IMR-90 (cell line): Measurements from ENCODE around the gene SCARB1. TPM values are rescaled to one million over a fixed set of nuclear protein-coding genes. Genes with fewer than 3 reads are reported as not detected.
A peak's percentile ranks its signal among the peaks of the same experiment; 100 is the strongest.

Experiments
- ATAC-seq: fragments of 200-7000 bp; cut with Tn5 transposase; 2 replicates; pipeline ENCODE4 v1.9.1; 2020; ENCODE audit warnings: low read depth, mild to moderate bottlenecking, moderate library complexity
- BruUV-seq: library from RNA; stranded (reverse); fragments of 400-500 nt; replicated peaks from 2 replicates; lab custom pipeline; 2021; lab: Mats Ljungman, UMichigan
- CTCF ChIA-PET: fragments of 300-600 bp; formaldehyde crosslinking; extraction: SDS; loops from one replicate; lab custom pipeline; 2021; ENCODE audit warnings: antibody characterized with exemption; lab: Yijun Ruan, JAX
- POLR2A ChIA-PET: fragments of 300-600 bp; sonication (Branson Sonifier 250); formaldehyde crosslinking; loops from one replicate; lab custom pipeline; 2022; ENCODE audit warnings: antibody characterized with exemption; ENCODE audit not compliant: unreplicated experiment; lab: Charles Lee
- DNase-seq: peaks from one replicate; pipeline ENCODE4 v3.0.0; 2013
- H2AFZ ChIP-seq: replicated peaks from 2 replicates; pipeline ENCODE3; 2013; ENCODE audit warnings: low read length, mild to moderate bottlenecking; ENCODE audit not compliant: poor library complexity
- H2AK5ac ChIP-seq: 2 replicates; pipeline ENCODE4 v1.6.1; 2013; ENCODE audit warnings: low read depth, low read length, inconsistent platforms
- H2AK9ac ChIP-seq: replicated peaks from 2 replicates; pipeline ENCODE3; 2013; ENCODE audit warnings: mild to moderate bottlenecking, low read depth, low read length, moderate library complexity; ENCODE audit not compliant: poor library complexity
- H2BK120ac ChIP-seq: 2 replicates; pipeline ENCODE4 v1.6.1; 2013; ENCODE audit warnings: low read depth, low read length, inconsistent platforms
- H2BK15ac ChIP-seq: 3 replicates; pipeline ENCODE4 v1.6.1; 2013; ENCODE audit warnings: low read depth, low read length, inconsistent platforms
- H2BK20ac ChIP-seq: 2 replicates; pipeline ENCODE4 v1.6.1; 2013; ENCODE audit warnings: low read depth, mild to moderate bottlenecking, inconsistent platforms, low read length, moderate library complexity
- H2BK5ac ChIP-seq: 2 replicates; pipeline ENCODE4 v1.6.1; 2013; ENCODE audit warnings: mild to moderate bottlenecking, low read depth, low read length, inconsistent platforms; ENCODE audit not compliant: poor library complexity, severe bottlenecking
- H3K14ac ChIP-seq: replicated peaks from 2 replicates; pipeline ENCODE4 v1.6.1; 2013; ENCODE audit warnings: low read depth, low read length, inconsistent platforms
- H3K18ac ChIP-seq: 2 replicates; pipeline ENCODE4 v1.6.1; 2013; ENCODE audit warnings: low read depth, low read length, control low read depth
- H3K23ac ChIP-seq: 2 replicates; pipeline ENCODE4 v1.6.1; 2013; ENCODE audit warnings: low read depth, low read length, inconsistent platforms
- H3K27ac ChIP-seq: 2 replicates; pipeline ENCODE4 v1.5.1; 2013; ENCODE audit warnings: mild to moderate bottlenecking, control low read depth, low read length; ENCODE audit not compliant: insufficient read depth
- H3K27me3 ChIP-seq: 2 replicates; pipeline ENCODE4 v1.6.1; 2013; ENCODE audit warnings: low read length; ENCODE audit not compliant: control insufficient read depth, insufficient read depth
- H3K36me3 ChIP-seq: 2 replicates; pipeline ENCODE4 v1.6.1; 2013; ENCODE audit warnings: low read length, mixed read lengths; ENCODE audit not compliant: control insufficient read depth, insufficient read depth
- H3K4ac ChIP-seq: 2 replicates; pipeline ENCODE4 v1.6.1; 2013; ENCODE audit warnings: low read depth, low read length, inconsistent platforms
- H3K4me1 ChIP-seq: 2 replicates; pipeline ENCODE4 v1.6.1; 2013; ENCODE audit warnings: low read length, mixed read lengths; ENCODE audit not compliant: control insufficient read depth, insufficient read depth
- H3K4me2 ChIP-seq: 2 replicates; pipeline ENCODE4 v1.6.1; 2013; ENCODE audit warnings: low read depth, mild to moderate bottlenecking, control low read depth, low read length, moderate library complexity
- H3K4me3 ChIP-seq: 2 replicates; pipeline ENCODE4 v1.5.1; 2013; ENCODE audit warnings: low read depth, mild to moderate bottlenecking, control low read depth, low read length, moderate library complexity; ENCODE audit not compliant: insufficient read depth
- H3K56ac ChIP-seq: 2 replicates; pipeline ENCODE4 v1.6.1; 2013; ENCODE audit warnings: low read length, inconsistent platforms; ENCODE audit not compliant: insufficient read depth; ENCODE audit errors: extremely low read depth
- H3K79me1 ChIP-seq, 2 experiments: 2 replicates each; pipeline ENCODE4 v1.6.1; 2013; ENCODE audit warnings: low read length in 2 of 2, inconsistent platforms in 1 of 2, low read depth in 1 of 2
- H3K9ac ChIP-seq: 2 replicates; pipeline ENCODE4 v1.6.1; 2013; ENCODE audit warnings: low read depth, low read length, control low read depth
- H3K9me1 ChIP-seq: 2 replicates; pipeline ENCODE4 v1.6.1; 2013; ENCODE audit warnings: low read length, inconsistent platforms; ENCODE audit not compliant: insufficient read depth
- H3K9me3 ChIP-seq: 2 replicates; pipeline ENCODE4 v1.6.1; 2013; ENCODE audit warnings: low read length; ENCODE audit not compliant: control insufficient read depth, insufficient read depth
- H4K20me1 ChIP-seq: 2 replicates; pipeline ENCODE4 v1.6.1; 2013; ENCODE audit warnings: low read length, inconsistent platforms; ENCODE audit not compliant: insufficient read depth
- H4K5ac ChIP-seq: 2 replicates; pipeline ENCODE4 v1.6.1; 2013; ENCODE audit warnings: mild to moderate bottlenecking, low read depth, low read length, control low read depth
- H4K8ac ChIP-seq, 2 experiments: 2 replicates each; pipeline ENCODE4 v1.6.1; 2013; ENCODE audit warnings: low read depth in 2 of 2, low read length in 2 of 2, control low read depth in 1 of 2, inconsistent platforms in 1 of 2
- H4K91ac ChIP-seq: 2 replicates; pipeline ENCODE4 v1.6.1; 2013; ENCODE audit warnings: low read depth, low read length, inconsistent platforms; ENCODE audit not compliant: insufficient read depth
- BHLHE40 ChIP-seq: fragments of 150-350 bp; IDR thresholded peaks from 2 replicates; pipeline ENCODE4 v1.6.1; 2016; ENCODE audit warnings: mild to moderate bottlenecking, low read depth, low read length
- CEBPB ChIP-seq: IDR thresholded peaks from 2 replicates; pipeline ENCODE4 v1.6.1; 2012; ENCODE audit warnings: low read depth, low read length, improper control_type of control experiment
- CHD1 ChIP-seq: IDR thresholded peaks from 2 replicates; pipeline ENCODE4 v1.6.1; 2012; ENCODE audit warnings: low read depth, low read length, improper control_type of control experiment
- CTCF ChIP-seq: conservative IDR thresholded peaks from 2 replicates; pipeline ENCODE4 v1.5.1; 2012; ENCODE audit warnings: mild to moderate bottlenecking, low read depth, low read length, improper control_type of control experiment
- FOS ChIP-seq: fragments of 150-350 bp; IDR thresholded peaks from 2 replicates; pipeline ENCODE4 v1.6.1; 2016; ENCODE audit warnings: low read depth, low read length
- MAFK ChIP-seq: IDR thresholded peaks from 2 replicates; pipeline ENCODE4 v1.6.1; 2012; ENCODE audit warnings: low read depth, low read length, improper control_type of control experiment
- MXI1 ChIP-seq: IDR thresholded peaks from 2 replicates; pipeline ENCODE4 v1.6.1; 2012; ENCODE audit warnings: low read depth, mild to moderate bottlenecking, low read length, moderate library complexity, borderline replicate concordance
- NFE2L2 ChIP-seq: fragments of 150-350 bp; IDR thresholded peaks from 2 replicates; pipeline ENCODE4 v1.6.1; 2016; ENCODE audit warnings: low read depth, mild to moderate bottlenecking, low read length
- POLR2A ChIP-seq: IDR thresholded peaks from 2 replicates; pipeline ENCODE4 v1.6.1; 2012; ENCODE audit warnings: mild to moderate bottlenecking, low read depth, low read length
- RAD21 ChIP-seq: IDR thresholded peaks from 2 replicates; pipeline ENCODE4 v1.6.1; 2012; ENCODE audit warnings: low read length, improper control_type of control experiment
- RCOR1 ChIP-seq: IDR thresholded peaks from 2 replicates; pipeline ENCODE4 v1.6.1; 2012; ENCODE audit warnings: mild to moderate bottlenecking, low read length, improper control_type of control experiment; ENCODE audit not compliant: insufficient replicate concordance
- RFX5 ChIP-seq: IDR thresholded peaks from 2 replicates; pipeline ENCODE4 v1.8.0; 2012; ENCODE audit warnings: low read depth, mild to moderate bottlenecking, low read length, moderate library complexity
- SMC3 ChIP-seq: fragments of 150-350 bp; IDR thresholded peaks from 2 replicates; pipeline ENCODE4 v1.6.1; 2016; ENCODE audit warnings: low read depth, mild to moderate bottlenecking, antibody characterized with exemption, low read length, moderate library complexity
- WGBS, 2 experiments: methylation state at CpG; one replicate each; pipeline versions ENCODE4 v1.1.5 to v1.1.7; 2013; ENCODE audit warnings: missing lambda C conversion rate in 2 of 2; ENCODE audit not compliant: insufficient read length in 1 of 2; ENCODE audit errors: extremely low coverage in 2 of 2; 5-methylcytosine and 5-hydroxymethylcytosine counted together
- dilution Hi-C: fragments of 300-500 bp; cut with HindIII; formaldehyde crosslinking; loops from one replicate; pipeline ENCODE4 v1.14.3; 2018; ENCODE audit warnings: low sequenced_read_pairs; ENCODE audit not compliant: unreplicated experiment
- in situ Hi-C: fragments of 300-500 bp; cut with MboI; formaldehyde crosslinking; loops from 3 replicates; pipeline ENCODE4 v1.14.3; 2019; ENCODE audit warnings: low sequenced_read_pairs, inconsistent platforms, mixed read lengths
- intact Hi-C: fragments of 100-400 bp; cut with micrococcal nuclease; formaldehyde crosslinking; loops from 2 replicates; pipeline ENCODE4 v1.10.0; 2022
- polyA plus RNA-seq, 3 experiments: library from polyadenylated mRNA; depleted of rRNA; stranded (reverse); fragments of >200 nt; gene quantifications; 2 replicates each; pipeline ENCODE4 v1.2.3, GENCODE V29; 2012; ENCODE audit warnings: low replicate concordance in 1 of 3
- total RNA-seq: library from RNA; depleted of rRNA; stranded (reverse); fragments of >200 nt; gene quantifications from 2 replicates; pipeline ENCODE4 v1.2.3, GENCODE V29; 2012
- TF ChIP-seq, protein P1 (sequence below): fragments of 150-350 bp; IDR thresholded peaks from 2 replicates; pipeline ENCODE4 v1.6.1; 2017; ENCODE audit warnings: mild to moderate bottlenecking, antibody characterized with exemption, low read length, low read depth
- TF ChIP-seq, protein P2 (sequence below): fragments of 150-350 bp; IDR thresholded peaks from 2 replicates; pipeline ENCODE4 v1.6.1; 2016; ENCODE audit warnings: low read depth, mild to moderate bottlenecking, low read length, moderate library complexity, borderline replicate concordance

SCARB1 gene
- total and polyA plus RNA-seq, 2 of the 4 experiments (the other 2 are of a cell fraction), result 3.0 to 24.8 TPM

- no peak overlapping the region for H3K18ac ChIP-seq
- no peak overlapping the region for H3K56ac ChIP-seq
- peaks cover 10% of the 10 kb centered on the region for H3K9me1 ChIP-seq
- intact Hi-C loops (loop anchor here (5.0 kb wide), 1 partner anchor 111 kb away; no protein-coding TSS in a partner anchor), dilution Hi-C loops (no loop called here), in situ Hi-C loops (no loop called here)
- 24% methylated on average over 6 of the region's 18 CpGs; no CpG with 5 or more reads in 1 of the 2 experiments for WGBS, 2 experiments
- no peak overlapping the region for H2AK9ac ChIP-seq
- no peak overlapping the region for H2BK20ac ChIP-seq
- DNase-seq (no peak), ATAC-seq (0 out of 2 replicates have a peak, but pooled peaks have one; percentile 10)
- H4K91ac ChIP-seq, result 0 out of 2 replicates have a peak overlapping the region, but pooled peaks have one; percentile 4
- no peak overlapping the region for H3K23ac ChIP-seq
- 0 out of 2 replicates have a peak overlapping the region, but pooled peaks have one; percentile 9 for H2BK120ac ChIP-seq
- no peaks in the 10 kb centered on the region for H3K9me3 ChIP-seq
- 0 out of 4 replicates have a peak, but pooled peaks cover 0 to 3% of the 10 kb centered on the region in 2 experiments for H3K79me1 ChIP-seq
- H3K36me3 ChIP-seq, result no peaks in the 10 kb centered on the region
- no TSS peak for BruUV-seq
- no peak overlapping the region for H3K9ac ChIP-seq
- POLR2A ChIA-PET, result no interaction called here
- no peak overlapping the region for H4K5ac ChIP-seq
- no peaks in the 10 kb centered on the region for H4K20me1 ChIP-seq
- no peak overlapping the region for H3K4me3 ChIP-seq
- CTCF ChIA-PET, result interaction anchor here (2.5 kb wide), 1 partner anchor 8 kb away, joined by 8 read pairs; no protein-coding TSS in a partner anchor
- peak overlapping the region; percentile 5 for H2AK5ac ChIP-seq
- no peak overlapping the region for H3K14ac ChIP-seq
- no peak overlapping the region for H2BK15ac ChIP-seq
- no peaks in the 10 kb centered on the region for H3K27me3 ChIP-seq
- H4K8ac ChIP-seq, result peak overlapping the region in 1 of 2 experiments; percentile 23; a peak in 1 of 4 replicates
- H3K4me1 ChIP-seq, result peaks cover 15% of the 10 kb centered on the region
- no peak overlapping the region for H3K4me2 ChIP-seq
- no peak overlapping the region for H3K4ac ChIP-seq
- peak overlapping the region; percentile 9 for H2AFZ ChIP-seq
- no peak overlapping the region for H3K27ac ChIP-seq
- no peak overlapping the region for H2BK5ac ChIP-seq
- TF ChIP-seq, protein P1, sequence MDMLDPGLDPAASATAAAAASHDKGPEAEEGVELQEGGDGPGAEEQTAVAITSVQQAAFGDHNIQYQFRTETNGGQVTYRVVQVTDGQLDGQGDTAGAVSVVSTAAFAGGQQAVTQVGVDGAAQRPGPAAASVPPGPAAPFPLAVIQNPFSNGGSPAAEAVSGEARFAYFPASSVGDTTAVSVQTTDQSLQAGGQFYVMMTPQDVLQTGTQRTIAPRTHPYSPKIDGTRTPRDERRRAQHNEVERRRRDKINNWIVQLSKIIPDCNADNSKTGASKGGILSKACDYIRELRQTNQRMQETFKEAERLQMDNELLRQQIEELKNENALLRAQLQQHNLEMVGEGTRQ, result no peak
- TF ChIP-seq RAD21 (peak; percentile 37), MXI1 (no peak), SMC3 (peak; percentile 35), MAFK (no peak), NFE2L2 (no peak), CEBPB (no peak), POLR2A (no peak), BHLHE40 (no peak), FOS (no peak), RCOR1 (no peak), CTCF (peak; percentile 48), CHD1 (no peak), RFX5 (no peak)
- TF ChIP-seq, protein P2, sequence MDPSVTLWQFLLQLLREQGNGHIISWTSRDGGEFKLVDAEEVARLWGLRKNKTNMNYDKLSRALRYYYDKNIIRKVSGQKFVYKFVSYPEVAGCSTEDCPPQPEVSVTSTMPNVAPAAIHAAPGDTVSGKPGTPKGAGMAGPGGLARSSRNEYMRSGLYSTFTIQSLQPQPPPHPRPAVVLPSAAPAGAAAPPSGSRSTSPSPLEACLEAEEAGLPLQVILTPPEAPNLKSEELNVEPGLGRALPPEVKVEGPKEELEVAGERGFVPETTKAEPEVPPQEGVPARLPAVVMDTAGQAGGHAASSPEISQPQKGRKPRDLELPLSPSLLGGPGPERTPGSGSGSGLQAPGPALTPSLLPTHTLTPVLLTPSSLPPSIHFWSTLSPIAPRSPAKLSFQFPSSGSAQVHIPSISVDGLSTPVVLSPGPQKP, result no peak
Observed at GRCh38 chr12:124898200-124898922, 34.7 kb upstream of the SCARB1 start.
